ENCODE data around the gene ODF2. TPM values are rescaled to one million over a fixed set of nuclear protein-coding genes. Genes with fewer than 3 reads are reported as not detected.

The ODF2 gene
- total RNA-seq, 1 experiment from 2014 or later: 46.8 TPM

- TF ChIP-seq ZNF274 (IDR thresholded peaks at IDR 0.05; ENCODE audit: low read depth, low read length) (no peak), YY1 (IDR thresholded peaks at IDR 0.05; ENCODE audit: extremely low read depth, insufficient replicate concordance, low read depth, low read length) (no peak), POLR2AphosphoS5 (IDR thresholded peaks at IDR 0.05; ENCODE audit: low read depth, low read length) (no peak), CBX3 (IDR thresholded peaks at IDR 0.05; ENCODE audit: low read depth) (no peak), RAD21 (IDR thresholded peaks at IDR 0.05; ENCODE audit: low read depth) (no peak), ELF1 (IDR thresholded peaks at IDR 0.05; ENCODE audit: borderline replicate concordance, low read depth) (no peak), CEBPB (IDR thresholded peaks at IDR 0.05; ENCODE audit: low read depth) (no peak)
Measured at GRCh38 chr9:128497824-128498610, 42.2 kb downstream of the ODF2 start (continued).

GRCh38 chr9:128498911-128499310 lies 43.1 kb downstream of the ODF2 start:
- peaks cover 36 to 43% of the 10 kb centered on the region in 2 experiments; a peak in 3 of 4 replicates for H3K36me3 ChIP-seq (ENCODE audit: control insufficient read depth in 1 of 2, insufficient read depth in 2 of 2, low read length in 2 of 2)
- H3K4me3 ChIP-seq (replicated peaks in 1 of 2; ENCODE audit: low read depth in 1 of 2, low read length in 2 of 2): no peak overlapping the region
- no peaks in the 10 kb centered on the region for H4K20me1 ChIP-seq (ENCODE audit: insufficient read depth)
- ChIA-PET CTCF (no interaction called here), RAD21 (ENCODE audit: low non-redundant PET in 1 of 2, low total read pairs in 2 of 2, uncharacterized antibody in 2 of 2, unreplicated experiment in 2 of 2) (no interaction called here), POLR2A (no interaction called here)
- BruUV-seq (replicated peaks): no TSS peak
- no peak overlapping the region for H3K4me2 ChIP-seq (ENCODE audit: low read length)
- no peaks in the 10 kb centered on the region for H3K27me3 ChIP-seq (ENCODE audit: insufficient read depth, low read length)
- H3K9me3 ChIP-seq (ENCODE audit: control insufficient read depth in 1 of 2, insufficient read depth in 1 of 2, low read depth in 1 of 2, low read length in 2 of 2): no peaks in the 10 kb centered on the region
- no peaks in the 10 kb centered on the region for H3K79me2 ChIP-seq (ENCODE audit: insufficient read depth, low read length)
- no peak overlapping the region for H3K27ac ChIP-seq (ENCODE audit: low read depth, low read length)
- no peak for DNase-seq (ENCODE audit: low read depth, low spot score)
- H3K9ac ChIP-seq (ENCODE audit: low read length): no peak overlapping the region
- intact Hi-C loops (cut with micrococcal nuclease): no loop called here
- ATAC-seq: no peak
- no peak overlapping the region for H2AFZ ChIP-seq (ENCODE audit: low read depth, low read length, poor library complexity, severe bottlenecking)
- H3K9me2 ChIP-seq (ENCODE audit: insufficient read depth): no peaks in the 10 kb centered on the region
- peaks cover 7 to 16% of the 10 kb centered on the region in 2 experiments for H3K4me1 ChIP-seq (ENCODE audit: control insufficient read depth in 1 of 2, insufficient read depth in 2 of 2, low read length in 2 of 2)
- TF ChIP-seq ZNF274 (IDR thresholded peaks at IDR 0.05; ENCODE audit: low read depth, low read length): no peak
- no peak for TF ChIP-seq EZH2phosphoT487 (IDR thresholded peaks at IDR 0.05; ENCODE audit: borderline replicate concordance)
- no peak for TF ChIP-seq SRF (IDR thresholded peaks at IDR 0.05; ENCODE audit: low read depth)
- no peak for TF ChIP-seq CTCF (IDR thresholded peaks at IDR 0.05 in 2 of 3, conservative IDR thresholded peaks at IDR 0.05 in 1 of 3; ENCODE audit: borderline replicate concordance in 1 of 3, insufficient read depth in 1 of 3, low read depth in 2 of 3, low read length in 2 of 3)
- no peak for TF ChIP-seq TCF7L2 (IDR thresholded peaks at IDR 0.05; ENCODE audit: borderline replicate concordance, extremely low read depth, insufficient read depth, insufficient read length)
- no peak for TF ChIP-seq RAD21 (IDR thresholded peaks at IDR 0.05; ENCODE audit: low read depth)
- TF ChIP-seq MAX (IDR thresholded peaks at IDR 0.05): no peak
- TF ChIP-seq REST (IDR thresholded peaks at IDR 0.05; ENCODE audit: low read depth): no peak
- no peak for TF ChIP-seq POLR2A (IDR thresholded peaks at IDR 0.05; ENCODE audit: borderline replicate concordance, extremely low read depth, insufficient read depth, insufficient read length)
- TF ChIP-seq SIN3A (IDR thresholded peaks at IDR 0.05; ENCODE audit: low read depth): no peak
- no peak for TF ChIP-seq YY1 (IDR thresholded peaks at IDR 0.05; ENCODE audit: extremely low read depth, insufficient replicate concordance, low read depth, low read length)
- no peak for TF ChIP-seq JUND (IDR thresholded peaks at IDR 0.05)
- no peak for TF ChIP-seq ZBTB33 (IDR thresholded peaks at IDR 0.05; ENCODE audit: extremely low read depth, insufficient replicate concordance, low read length)
